MM.1S (cell line): Measurements from ENCODE around the gene CCND1.
A peak's percentile ranks its signal among the peaks of the same experiment; 100 is the strongest.

Source experiments
- DNase-seq: peaks from one replicate; pipeline ENCODE4 v3.0.0-alpha.2; 2015
- H2AFZ ChIP-seq: fragments of 300-600 bp; sonication (generic); 2 replicates; pipeline ENCODE4 v1.6.0; 2016; ENCODE audit warnings: antibody characterized with exemption, low read length
- H3F3A ChIP-seq: fragments of 300-600 bp; sonication (generic); 2 replicates; pipeline ENCODE4 v1.6.1; 2016; ENCODE audit warnings: mild to moderate bottlenecking, antibody characterized with exemption, low read length, moderate library complexity, mixed read lengths; ENCODE audit not compliant: insufficient read depth
- H3K27ac ChIP-seq: fragments of 300-600 bp; sonication (generic); 2 replicates; pipeline ENCODE4 v1.5.1; 2016; ENCODE audit warnings: mild to moderate bottlenecking, low read length
- H3K27me3 ChIP-seq: fragments of 300-600 bp; sonication (generic); replicated peaks from 2 replicates; pipeline ENCODE4 v1.6.0; 2016; ENCODE audit warnings: low read length; ENCODE audit not compliant: insufficient read depth
- H3K36me3 ChIP-seq: fragments of 300-600 bp; sonication (generic); replicated peaks from 2 replicates; pipeline ENCODE4 v1.6.1; 2016; ENCODE audit warnings: mild to moderate bottlenecking, low read length, mixed read lengths; ENCODE audit not compliant: insufficient read depth
- H3K4me1 ChIP-seq: fragments of 300-600 bp; sonication (generic); 2 replicates; pipeline ENCODE4 v1.6.1; 2016; ENCODE audit warnings: low read length, mixed read lengths
- H3K4me2 ChIP-seq: fragments of 300-600 bp; sonication (generic); 2 replicates; pipeline ENCODE4 v1.6.0; 2016; ENCODE audit warnings: low read depth, low read length
- H3K4me3 ChIP-seq: fragments of 300-600 bp; sonication (generic); 2 replicates; pipeline ENCODE4 v1.5.1; 2016; ENCODE audit warnings: low read length, mixed read lengths
- H3K79me2 ChIP-seq: fragments of 300-600 bp; sonication (generic); 2 replicates; pipeline ENCODE4 v1.6.1; 2016; ENCODE audit warnings: mixed run types, low read length, mixed read lengths
- H3K9ac ChIP-seq: fragments of 300-600 bp; sonication (generic); 2 replicates; pipeline ENCODE4 v1.6.1; 2016; ENCODE audit warnings: low read length, mixed read lengths
- H3K9me2 ChIP-seq: fragments of 300-600 bp; sonication (generic); replicated peaks from 2 replicates; pipeline ENCODE4 v1.6.1; 2016; ENCODE audit warnings: mild to moderate bottlenecking, low read length, mixed read lengths; ENCODE audit not compliant: insufficient read depth
- H3K9me3 ChIP-seq: fragments of 300-600 bp; sonication (generic); replicated peaks from 2 replicates; pipeline ENCODE4 v1.6.1; 2016; ENCODE audit warnings: mild to moderate bottlenecking, low read length, mixed read lengths; ENCODE audit not compliant: insufficient read depth
- H4K20me1 ChIP-seq: fragments of 300-600 bp; sonication (generic); 2 replicates; pipeline ENCODE4 v1.6.1; 2016; ENCODE audit warnings: mild to moderate bottlenecking, low read length, moderate library complexity, mixed read lengths; ENCODE audit not compliant: insufficient read depth
- CTCF ChIP-seq: fragments of 300-600 bp; sonication (generic); IDR thresholded peaks from 2 replicates; pipeline ENCODE4 v1.5.1; 2016; ENCODE audit warnings: antibody characterized with exemption, low read length, mixed read lengths
- EZH2 ChIP-seq: fragments of 300-600 bp; sonication (generic); optimal IDR thresholded peaks from 2 replicates; pipeline ENCODE3; 2017; ENCODE audit warnings: low read depth, mild to moderate bottlenecking, antibody characterized with exemption, low read length, mixed read lengths
- EZH2phosphoT487 ChIP-seq: fragments of 300-600 bp; sonication (generic); IDR thresholded peaks from 2 replicates; pipeline ENCODE4 v1.6.1; 2018; ENCODE audit warnings: antibody characterized with exemption, low read length

CCND1 gene

GRCh38 chr11:69684651-69685050 is 43.7 kb downstream of the CCND1 start:
- no peak overlapping the region for H3K9ac ChIP-seq
- no peaks in the 10 kb centered on the region for H3K9me3 ChIP-seq
- H3K79me2 ChIP-seq, result no peaks in the 10 kb centered on the region
- 0 out of 2 replicates have a peak, but pooled peaks cover 4% of the 10 kb centered on the region for H3K4me1 ChIP-seq
- H3F3A ChIP-seq, result no peaks in the 10 kb centered on the region
- H3K36me3 ChIP-seq, result no peaks in the 10 kb centered on the region
- no peaks in the 10 kb centered on the region for H3K9me2 ChIP-seq
- no peak for DNase-seq
- no peak overlapping the region for H2AFZ ChIP-seq
- TF ChIP-seq EZH2 (no peak), EZH2phosphoT487 (no peak), CTCF (no peak)
- no peak overlapping the region for H3K4me3 ChIP-seq
- peaks cover 33% of the 10 kb centered on the region for H3K27me3 ChIP-seq
- H4K20me1 ChIP-seq, result no peaks in the 10 kb centered on the region
- no peak overlapping the region for H3K27ac ChIP-seq
- no peak overlapping the region for H3K4me2 ChIP-seq

DNA sequence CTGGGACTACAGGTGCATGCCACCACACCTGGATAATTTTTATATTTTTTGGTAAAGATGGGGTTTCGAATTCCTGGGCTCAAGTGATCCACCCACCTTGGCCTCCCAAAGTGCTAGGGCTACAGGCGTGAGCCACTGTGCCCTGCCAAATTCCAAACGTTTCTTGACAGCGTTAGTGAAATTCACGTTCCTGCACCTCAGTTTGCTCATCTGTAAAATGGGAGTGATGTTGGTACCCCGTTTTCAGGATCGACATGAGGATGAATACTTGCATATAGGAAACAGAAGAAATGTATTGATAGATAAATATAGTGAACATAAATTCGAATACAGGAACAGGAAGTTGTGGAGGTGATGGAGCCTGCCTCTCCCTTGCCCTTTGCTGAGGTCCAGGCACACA is 44.4 kb downstream of the CCND1 start:
- Histone ChIP-seq H3K27me3 (peaks cover 29% of the 10 kb centered on the region), H2AFZ (0 out of 2 replicates have a peak overlapping the region, but pooled peaks have one; percentile 12), H4K20me1 (no peaks in the 10 kb centered on the region), H3F3A (no peaks in the 10 kb centered on the region), H3K27ac (no peak overlapping the region), H3K4me2 (peak overlapping the region; percentile 47), H3K9me2 (no peaks in the 10 kb centered on the region), H3K9me3 (no peaks in the 10 kb centered on the region), H3K79me2 (no peaks in the 10 kb centered on the region), H3K4me3 (0 out of 2 replicates have a peak overlapping the region, but pooled peaks have one; percentile 11), H3K36me3 (no peaks in the 10 kb centered on the region), H3K4me1 (0 out of 2 replicates have a peak, but pooled peaks cover 4% of the 10 kb centered on the region), H3K9ac (no peak overlapping the region)
- no peak for TF ChIP-seq EZH2
- TF ChIP-seq EZH2phosphoT487, result no peak
- no peak for TF ChIP-seq CTCF
- DNase-seq, result no peak

GRCh38 chr11:69686452-69686851 is 45.5 kb downstream of the CCND1 start:
- Histone ChIP-seq H3K4me2 (no peak overlapping the region), H3K27me3 (peaks cover 27% of the 10 kb centered on the region), H3K9me2 (no peaks in the 10 kb centered on the region), H3K27ac (no peak overlapping the region), H3K4me3 (no peak overlapping the region), H4K20me1 (no peaks in the 10 kb centered on the region), H3F3A (no peaks in the 10 kb centered on the region), H3K4me1 (0 out of 2 replicates have a peak, but pooled peaks cover 4% of the 10 kb centered on the region), H3K79me2 (no peaks in the 10 kb centered on the region), H3K9me3 (no peaks in the 10 kb centered on the region), H2AFZ (no peak overlapping the region), H3K9ac (no peak overlapping the region), H3K36me3 (no peaks in the 10 kb centered on the region)
- TF ChIP-seq EZH2 (no peak), EZH2phosphoT487 (no peak), CTCF (no peak)
- DNase-seq, result no peak
